Mesodermal cell (in vitro differentiated cells): Measurements from ENCODE around the gene ITGA2.
A peak's percentile ranks its signal among the peaks of the same experiment; 100 is the strongest.

Source experiments
- H3K27ac ChIP-seq: 2 replicates; pipeline ENCODE4 v1.7.0; 2013; ENCODE audit warnings: mild to moderate bottlenecking, low read depth, low read length, moderate library complexity; ENCODE audit not compliant: severe bottlenecking
- H3K36me3 ChIP-seq: 2 replicates; pipeline ENCODE4 v1.7.1; 2013; ENCODE audit warnings: mild to moderate bottlenecking, low read length, moderate library complexity; ENCODE audit not compliant: control insufficient read depth, insufficient read depth
- H3K4me1 ChIP-seq: one replicate; pipeline ENCODE4 v1.7.1; 2013; ENCODE audit warnings: mild to moderate bottlenecking, low read length; ENCODE audit not compliant: insufficient read depth, control insufficient read depth, poor library complexity, severe bottlenecking
- H3K4me3 ChIP-seq: 2 replicates; pipeline ENCODE4 v1.7.0; 2013; ENCODE audit warnings: low read length, control low read depth, mild to moderate bottlenecking; ENCODE audit not compliant: insufficient read depth, poor library complexity, severe bottlenecking; ENCODE audit errors: extremely low read depth
- H3K9me3 ChIP-seq: 2 replicates; pipeline ENCODE4 v1.7.1; 2013; ENCODE audit warnings: mild to moderate bottlenecking, low read length, moderate library complexity; ENCODE audit not compliant: control insufficient read depth
- WGBS, 2 experiments: methylation state at CpG; one replicate each; pipeline ENCODE4 v1.1.5; 2013; ENCODE audit warnings: missing lambda C conversion rate in 2 of 2; ENCODE audit not compliant: insufficient coverage in 2 of 2; 5-methylcytosine and 5-hydroxymethylcytosine counted together

ITGA2 gene

GRCh38 chr5:52988335-52989024 lies 672 bp upstream of the ITGA2 start:
- Histone ChIP-seq H3K9me3 (peaks cover 4% of the 10 kb centered on the region), H3K36me3 (peaks cover 15% of the 10 kb centered on the region), H3K4me1 (peaks cover 31% of the 10 kb centered on the region), H3K27ac (peak overlapping the region; percentile 12), H3K4me3 (peak overlapping the region; percentile 70)
- 10 to 13% methylated on average over 11 to 14 of the region's 16 CpGs for WGBS, 2 experiments

- H3K4me1 ChIP-seq = peaks cover 26% of the 10 kb centered on the region
- 3 to 10% methylated on average over 18 to 20 of the region's 27 CpGs for WGBS, 2 experiments
- H3K36me3 ChIP-seq = peaks cover 26% of the 10 kb centered on the region
- H3K9me3 ChIP-seq = peaks cover 4% of the 10 kb centered on the region
- no peak overlapping the region for H3K27ac ChIP-seq
- peak overlapping the region; percentile 70 for H3K4me3 ChIP-seq
Observed at GRCh38 chr5:52989781-52990527, 802 bp downstream of the ITGA2 start.

GRCh38 chr5:52990528-52990925 lies 1.4 kb downstream of the ITGA2 start:
- peaks cover 26% of the 10 kb centered on the region for H3K4me1 ChIP-seq
- no peak overlapping the region for H3K27ac ChIP-seq
- peak overlapping the region; percentile 70 for H3K4me3 ChIP-seq
- peaks cover 29% of the 10 kb centered on the region for H3K36me3 ChIP-seq
- peaks cover 4% of the 10 kb centered on the region for H3K9me3 ChIP-seq
- 56 to 80% methylated on average over 2 to 3 of the region's 4 CpGs for WGBS, 2 experiments

- Histone ChIP-seq H3K4me1 (peaks cover 17% of the 10 kb centered on the region), H3K9me3 (no peaks in the 10 kb centered on the region), H3K4me3 (no peak overlapping the region), H3K27ac (no peak overlapping the region), H3K36me3 (peaks cover 29% of the 10 kb centered on the region)
- WGBS, 2 experiments = 94 to 100% methylated on average over 2 of the region's 2 CpGs
Observed at GRCh38 chr5:52993367-52993766, 4.2 kb downstream of the ITGA2 start.

- Histone ChIP-seq H3K9me3 (no peaks in the 10 kb centered on the region), H3K27ac (no peak overlapping the region), H3K4me1 (peaks cover 17% of the 10 kb centered on the region), H3K36me3 (peaks cover 29% of the 10 kb centered on the region), H3K4me3 (no peak overlapping the region)
- 100% methylated on average over 1 of the region's 1 CpG for WGBS, 2 experiments
Observed at GRCh38 chr5:52994266-52994665, 5.1 kb downstream of the ITGA2 start.

GRCh38 chr5:52995095-52995494 lies 5.9 kb downstream of the ITGA2 start:
- H3K4me3 ChIP-seq = no peak overlapping the region
- H3K4me1 ChIP-seq = peaks cover 17% of the 10 kb centered on the region
- peaks cover 33% of the 10 kb centered on the region for H3K36me3 ChIP-seq
- no peaks in the 10 kb centered on the region for H3K9me3 ChIP-seq
- H3K27ac ChIP-seq = no peak overlapping the region
- WGBS, 2 experiments = 71% methylated on average over 1 of the region's 1 CpG; no CpG with 5 or more reads in 1 of the 2 experiments

GRCh38 chr5:52995914-52996313 lies 6.8 kb downstream of the ITGA2 start:
- WGBS, 2 experiments = 80 to 95% methylated on average over 1 of the region's 1 CpG
- peaks cover 33% of the 10 kb centered on the region for H3K36me3 ChIP-seq

GRCh38 chr5:52996979-52997378 lies 7.8 kb downstream of the ITGA2 start:
- Histone ChIP-seq H3K27ac (peak overlapping the region; percentile 58), H3K9me3 (no peaks in the 10 kb centered on the region), H3K36me3 (peaks cover 37% of the 10 kb centered on the region), H3K4me1 (peaks cover 11% of the 10 kb centered on the region), H3K4me3 (no peak overlapping the region)
- WGBS, 2 experiments = no CpG with 5 or more reads among the region's 1 CpG

More at GRCh38 chr5:52995914-52996313, 6.8 kb downstream of the ITGA2 start:
- no peak overlapping the region for H3K4me3 ChIP-seq
- H3K9me3 ChIP-seq = no peaks in the 10 kb centered on the region
- H3K27ac ChIP-seq = no peak overlapping the region
- H3K4me1 ChIP-seq = peaks cover 12% of the 10 kb centered on the region

GRCh38 chr5:52997424-52997823 lies 8.3 kb downstream of the ITGA2 start:
- peaks cover 34% of the 10 kb centered on the region for H3K36me3 ChIP-seq
- H3K27ac ChIP-seq = peak overlapping the region; percentile 58
- 79 to 86% methylated on average over 5 to 6 of the region's 6 CpGs for WGBS, 2 experiments
- H3K4me3 ChIP-seq = no peak overlapping the region
- peaks cover 7% of the 10 kb centered on the region for H3K4me1 ChIP-seq
- H3K9me3 ChIP-seq = no peaks in the 10 kb centered on the region

GRCh38 chr5:52998552-52999313 lies 9.6 kb downstream of the ITGA2 start:
- Histone ChIP-seq H3K4me3 (no peak overlapping the region), H3K4me1 (peaks cover 9% of the 10 kb centered on the region), H3K27ac (no peak overlapping the region), H3K36me3 (peaks cover 33% of the 10 kb centered on the region), H3K9me3 (no peaks in the 10 kb centered on the region)
- 92 to 96% methylated on average over 1 to 2 of the region's 2 CpGs for WGBS, 2 experiments
